HK-2 (cell line): Measurements from ENCODE around the gene TRIO.
"Not testable (repeated sequence)": the region's sequence is repeated elsewhere in the genome, so short reads cannot be mapped to it uniquely, and the experiment has no call there.

Experiments used
- DNase-seq: peaks from one replicate; pipeline ENCODE4 v3.0.0-alpha.2; 2018; ENCODE audit not compliant: unreplicated experiment

TRIO gene

DNA sequence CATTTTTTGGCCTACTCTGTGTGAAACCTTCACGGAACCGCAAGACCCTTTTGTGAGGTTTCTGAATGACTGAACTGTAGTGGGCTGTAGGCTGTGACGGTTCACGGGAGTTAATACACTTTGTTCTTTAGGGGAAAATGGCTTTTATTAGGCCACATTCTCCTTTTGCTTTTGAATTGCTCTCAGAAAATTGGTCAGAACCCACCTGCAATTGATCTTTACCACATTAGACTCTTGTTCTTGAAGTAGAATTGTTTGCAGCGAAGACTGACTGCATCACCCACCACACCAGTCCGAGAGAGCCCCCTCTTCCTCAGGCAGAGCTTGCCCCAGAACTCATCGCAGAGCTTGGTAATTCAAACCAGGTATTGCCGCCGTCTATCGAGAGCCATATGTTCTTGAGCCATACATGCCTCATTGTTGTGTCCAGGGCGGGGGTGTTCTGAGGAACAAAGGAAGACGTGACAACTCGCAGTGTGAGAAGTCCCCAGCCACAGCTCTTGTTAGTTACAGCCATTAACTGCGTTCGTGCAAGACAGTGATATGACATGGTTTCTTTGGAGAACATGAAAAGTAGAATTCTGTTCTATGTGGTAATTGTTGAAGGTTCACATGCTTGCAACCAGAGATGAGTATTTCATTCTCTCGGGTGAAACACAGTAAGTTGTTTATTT lies 272.0 kb downstream of the TRIO start:
- no peak for DNase-seq

DNA sequence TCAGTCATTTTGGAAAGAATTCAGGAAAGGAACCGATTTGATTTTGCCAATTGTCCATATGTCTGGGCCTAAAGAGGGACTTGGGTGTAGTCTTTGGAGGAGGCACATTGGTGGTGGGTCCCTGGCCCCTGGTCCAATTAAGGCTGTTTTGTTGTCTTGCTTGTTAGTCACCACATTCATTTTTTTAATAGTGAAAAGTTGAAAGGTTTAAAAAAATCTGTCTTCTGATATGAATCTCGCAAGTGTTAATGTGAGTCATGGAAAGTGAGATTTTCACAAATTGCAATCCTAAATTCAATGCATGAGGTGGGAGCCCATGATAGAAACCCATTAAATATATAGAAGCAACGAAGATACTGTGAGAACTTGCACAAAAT lies 272.5 kb downstream of the TRIO start:
- DNase-seq: no peak

DNA sequence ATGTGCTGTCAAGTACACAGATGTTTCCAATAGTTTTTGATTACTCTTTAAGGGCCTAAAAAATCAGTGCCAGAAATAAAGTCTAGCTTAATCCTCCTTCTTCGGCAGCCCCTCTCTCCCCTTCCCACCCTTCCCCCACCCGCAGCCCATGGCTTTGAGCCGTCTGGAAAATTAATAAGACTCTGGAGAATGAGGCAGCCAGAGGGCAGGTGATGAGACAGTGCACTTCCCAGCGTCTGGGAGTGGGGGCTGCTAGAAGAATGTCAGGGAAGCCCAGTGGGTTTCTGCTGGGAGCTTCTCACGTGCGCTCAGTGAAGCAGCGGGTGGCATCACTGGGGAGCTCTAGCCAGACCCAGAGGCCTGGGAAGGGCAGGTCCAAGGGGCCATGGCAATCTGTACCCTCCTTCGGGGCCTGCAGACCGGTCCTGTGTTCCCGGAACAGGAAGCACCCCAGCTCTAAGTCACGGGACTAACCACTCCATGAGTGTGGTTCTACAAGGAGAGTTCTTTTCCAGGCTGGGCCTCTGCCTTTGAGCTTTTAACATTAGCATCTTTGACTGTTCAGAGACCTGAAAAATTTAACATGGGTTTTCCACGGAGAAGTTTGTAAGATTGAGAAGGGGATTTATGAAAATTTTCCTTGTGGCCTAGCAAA lies 273.6 kb downstream of the TRIO start:
- no peak for DNase-seq

DNA sequence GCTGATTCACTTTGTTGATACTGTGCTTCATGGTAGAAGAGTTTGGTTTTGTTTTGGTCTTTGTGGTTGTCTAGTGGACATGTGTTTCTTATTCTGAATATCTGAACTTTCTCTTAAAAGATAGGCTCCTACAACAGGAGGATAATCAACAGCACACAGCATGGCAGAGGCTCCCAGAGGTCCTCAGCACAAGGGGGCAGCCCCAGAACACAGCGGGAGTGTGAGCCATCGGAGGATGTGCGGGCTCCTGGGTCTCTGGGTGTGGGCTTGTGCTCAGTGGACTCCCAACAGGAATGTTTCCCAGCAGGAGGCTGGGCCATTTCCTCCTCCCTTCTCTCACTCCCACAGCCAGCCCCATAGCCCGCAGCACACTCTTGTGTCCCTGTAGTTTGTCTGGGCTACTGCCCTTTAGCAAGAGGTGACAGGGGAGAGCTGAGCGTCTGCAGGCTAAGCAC lies 274.2 kb downstream of the TRIO start:
- DNase-seq: no peak

DNA sequence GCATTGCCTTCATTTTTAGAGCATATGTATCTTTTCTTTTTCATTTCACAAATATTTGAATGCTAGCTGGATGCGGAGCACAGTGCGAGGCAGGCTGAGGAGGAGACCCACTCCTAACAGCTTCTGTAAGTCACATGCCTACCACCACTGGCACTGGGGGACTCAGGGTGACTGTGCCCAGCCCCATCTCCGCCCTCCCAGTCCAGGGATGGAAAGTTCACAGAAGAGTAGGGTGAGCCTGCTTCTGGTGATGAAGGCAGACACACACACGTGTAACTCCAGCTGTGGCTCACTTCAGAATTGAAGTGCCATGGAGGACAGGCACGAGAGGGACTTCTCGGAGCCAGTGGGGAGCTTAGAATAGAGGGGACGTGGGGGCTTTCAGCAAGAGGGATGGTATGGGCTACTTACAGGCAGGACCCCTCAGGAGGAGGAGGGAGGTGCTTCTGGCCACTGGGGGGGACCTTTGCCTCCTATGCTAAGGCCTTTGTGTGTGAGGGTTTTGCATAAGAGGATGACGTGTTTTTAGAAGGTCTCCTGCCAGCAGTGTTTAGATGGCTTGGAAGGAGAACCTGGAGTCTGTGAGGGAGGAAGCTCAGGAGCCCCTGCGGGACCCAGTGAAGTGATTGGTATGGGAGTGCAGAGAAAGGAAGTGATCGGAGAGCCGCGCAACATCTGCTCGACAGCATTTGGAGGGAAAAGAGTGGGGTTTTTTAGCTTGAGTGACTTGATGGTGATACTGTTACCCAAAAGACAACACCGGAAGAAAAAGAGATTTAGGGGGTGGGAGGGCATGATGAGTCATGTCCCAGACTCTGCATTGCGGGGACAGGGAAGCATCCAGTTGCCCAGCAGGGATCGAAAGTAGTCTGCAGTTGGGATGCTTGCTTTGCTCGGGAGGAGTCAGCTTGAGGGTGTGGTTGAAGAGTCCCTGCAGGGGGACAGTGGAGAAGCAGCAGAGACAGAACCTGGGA lies 274.9 kb downstream of the TRIO start:
- DNase-seq: no peak

DNA sequence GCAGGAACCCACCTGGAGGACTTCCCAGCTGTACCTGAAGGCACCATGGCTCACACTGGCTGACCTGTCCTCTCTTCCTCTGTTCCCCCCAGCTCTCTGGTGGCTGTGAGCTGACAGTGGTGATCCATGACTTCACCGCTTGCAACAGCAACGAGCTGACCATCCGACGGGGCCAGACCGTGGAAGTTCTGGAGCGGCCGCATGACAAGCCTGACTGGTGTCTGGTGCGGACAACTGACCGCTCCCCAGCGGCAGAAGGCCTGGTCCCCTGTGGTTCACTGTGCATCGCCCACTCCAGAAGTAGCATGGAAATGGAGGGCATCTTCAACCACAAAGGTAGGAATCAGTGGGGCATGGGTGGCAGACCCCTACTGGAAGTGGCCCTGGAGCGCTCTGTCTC lies 276.5 kb downstream of the TRIO start:
- no peak for DNase-seq

DNA sequence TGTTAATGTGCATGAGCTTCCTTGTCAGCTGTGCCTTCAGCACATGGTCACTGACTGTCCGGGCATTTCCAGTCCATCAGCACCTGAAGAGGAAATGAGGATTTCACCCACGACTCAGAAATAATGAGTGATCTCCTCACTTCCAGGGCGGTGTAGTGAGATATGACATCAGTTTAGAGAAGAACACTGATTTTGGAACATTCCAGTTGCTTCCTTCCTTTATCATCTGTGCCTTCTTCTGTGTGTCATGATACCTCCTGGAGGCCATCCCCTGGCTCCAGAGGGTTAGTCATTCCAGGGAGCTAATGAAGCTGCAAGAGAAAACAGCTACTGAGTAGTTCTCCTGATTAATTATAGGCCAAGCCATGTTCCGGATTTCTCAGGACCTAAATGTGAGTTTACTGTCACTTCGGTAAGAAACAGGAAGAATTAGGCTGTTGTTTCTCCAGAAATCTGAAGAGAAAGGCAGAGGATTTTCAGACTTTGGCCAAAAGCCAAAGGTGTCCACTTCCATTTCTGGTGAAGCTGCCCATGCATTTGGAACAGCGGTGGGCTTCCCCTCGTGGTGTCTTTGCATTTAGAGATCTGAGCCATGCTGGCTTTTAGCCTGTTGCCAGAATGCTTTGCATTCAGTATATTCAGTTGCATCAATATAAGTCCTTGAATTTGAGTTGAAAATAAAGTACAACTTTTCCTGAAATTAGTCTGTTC lies 277.1 kb downstream of the TRIO start:
- no peak for DNase-seq

DNA sequence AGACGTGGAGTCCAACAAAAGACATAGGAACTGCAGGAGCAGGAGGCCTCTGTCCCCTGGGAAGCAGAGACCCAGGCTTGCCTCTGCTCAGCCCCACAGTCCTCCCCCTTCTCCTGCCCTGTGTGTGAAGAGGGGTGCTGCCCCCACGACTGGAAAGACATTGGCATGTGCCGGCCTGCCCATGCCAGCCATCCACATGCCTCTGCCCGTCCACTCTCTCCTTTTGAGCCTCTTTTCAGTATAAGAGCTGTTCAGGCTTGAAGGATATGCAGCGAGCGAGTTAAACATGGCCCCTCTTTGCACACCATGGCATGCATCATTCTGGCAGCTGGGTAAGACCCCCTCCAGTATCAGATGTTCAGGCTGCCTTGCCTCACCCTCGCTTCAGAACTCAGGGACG lies 278.7 kb downstream of the TRIO start:
- DNase-seq: no peak

DNA sequence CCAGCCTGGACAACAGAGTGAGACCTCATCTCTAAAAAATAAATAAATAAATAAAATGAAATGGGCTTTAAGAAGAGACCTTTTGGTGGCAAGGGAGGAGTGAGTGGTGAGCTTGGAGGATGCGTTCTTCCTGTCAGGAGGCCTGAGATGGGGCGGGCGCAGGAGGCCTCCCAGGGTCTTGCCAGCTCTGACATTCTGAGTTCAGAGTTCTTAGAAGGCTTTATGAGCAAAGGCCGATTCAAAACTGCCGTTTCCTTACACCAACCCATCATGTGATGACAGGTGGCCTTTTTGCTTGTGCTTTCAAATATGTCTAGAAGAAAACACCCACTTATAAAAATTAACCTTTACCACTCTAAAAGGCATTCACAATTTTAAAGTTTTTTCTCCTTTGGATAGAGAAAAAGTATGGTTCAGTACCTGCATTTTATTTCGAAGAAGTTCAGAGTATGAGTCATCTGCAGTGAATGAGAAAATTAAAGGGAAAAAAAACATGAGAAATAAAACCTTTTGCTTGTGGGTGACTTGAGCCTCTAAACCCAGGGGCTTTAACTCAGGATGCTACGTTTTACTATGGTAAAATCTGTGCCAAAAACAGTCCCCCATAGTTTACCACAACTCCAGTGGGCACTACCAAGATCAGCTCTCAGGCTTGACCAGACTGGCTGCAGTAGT lies 281.0 kb downstream of the TRIO start:
- no peak for DNase-seq

DNA sequence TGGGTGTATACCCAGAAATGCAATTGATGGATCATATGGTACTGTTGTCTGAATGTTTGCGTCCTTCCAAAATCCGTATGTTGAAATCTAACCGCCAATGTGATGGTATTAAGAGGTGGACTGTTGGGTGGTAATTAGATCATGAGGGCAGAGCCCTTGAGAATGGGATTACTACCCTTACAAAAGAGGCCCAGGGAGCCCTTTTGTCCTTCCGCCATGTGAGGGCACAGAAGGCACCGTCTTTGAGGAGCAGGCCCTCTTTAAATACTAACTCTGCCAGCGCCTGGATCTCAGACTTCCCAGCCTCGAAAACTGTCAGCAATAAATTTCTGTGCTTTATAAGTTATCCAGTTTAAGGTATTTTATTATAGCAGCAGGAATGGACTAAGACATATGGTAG lies 282.4 kb downstream of the TRIO start:
- DNase-seq: no peak

DNA sequence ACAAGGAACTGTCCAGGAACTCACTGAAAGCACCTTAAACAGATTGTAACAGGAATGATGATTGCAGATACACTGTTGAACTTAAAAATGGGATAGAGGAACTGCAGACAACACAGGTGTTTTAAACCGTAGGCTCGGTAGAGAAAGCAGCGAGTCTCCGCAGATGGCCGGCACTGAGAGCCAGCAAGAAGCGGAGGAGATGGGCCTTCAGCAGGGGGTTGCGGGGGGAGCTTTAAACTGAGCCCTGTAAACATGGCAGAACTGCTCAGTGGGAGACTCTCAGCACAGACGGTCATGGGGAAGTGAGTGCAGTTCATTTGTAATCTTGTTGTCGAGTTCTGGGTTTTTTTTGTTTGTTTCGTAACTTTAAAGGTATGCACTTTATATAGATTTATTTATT lies 283.4 kb downstream of the TRIO start:
- DNase-seq: no peak

DNA sequence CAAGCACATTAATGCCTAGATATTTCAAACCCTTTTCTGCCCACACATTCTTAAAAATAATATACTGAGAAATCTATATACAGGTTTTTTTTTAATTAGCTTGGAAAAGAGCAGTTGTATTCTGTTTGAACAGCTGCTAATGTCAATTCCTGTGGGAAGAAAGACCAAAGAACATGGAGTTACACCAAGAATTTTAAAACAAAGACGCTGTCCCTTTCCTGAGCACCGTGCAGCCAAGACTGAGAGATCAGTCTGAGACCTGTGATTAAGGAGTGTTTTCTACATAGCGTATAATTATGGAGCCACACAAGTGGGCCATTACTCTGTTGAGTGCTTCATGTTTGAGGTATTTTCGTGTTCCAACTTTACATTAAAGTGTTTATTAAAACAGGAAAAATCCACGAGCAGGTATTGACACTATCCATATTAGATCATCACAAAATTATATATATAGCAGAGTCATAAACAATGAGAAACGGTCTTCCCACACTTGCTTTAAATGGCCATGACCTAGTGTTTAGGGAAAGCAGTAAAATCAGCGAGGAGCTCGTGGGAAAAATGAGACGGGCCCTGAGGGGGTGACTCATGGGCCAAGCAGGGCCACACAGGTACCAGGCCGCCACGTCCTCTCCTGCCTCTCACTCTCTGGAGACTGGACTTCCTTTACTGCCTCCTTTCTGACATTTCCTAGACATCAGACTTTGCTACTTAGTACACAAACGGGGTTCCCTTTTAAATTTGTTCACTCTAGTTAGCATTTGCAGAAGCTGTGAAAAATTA lies 285.4 kb downstream of the TRIO start:
- DNase-seq: no peak

DNA sequence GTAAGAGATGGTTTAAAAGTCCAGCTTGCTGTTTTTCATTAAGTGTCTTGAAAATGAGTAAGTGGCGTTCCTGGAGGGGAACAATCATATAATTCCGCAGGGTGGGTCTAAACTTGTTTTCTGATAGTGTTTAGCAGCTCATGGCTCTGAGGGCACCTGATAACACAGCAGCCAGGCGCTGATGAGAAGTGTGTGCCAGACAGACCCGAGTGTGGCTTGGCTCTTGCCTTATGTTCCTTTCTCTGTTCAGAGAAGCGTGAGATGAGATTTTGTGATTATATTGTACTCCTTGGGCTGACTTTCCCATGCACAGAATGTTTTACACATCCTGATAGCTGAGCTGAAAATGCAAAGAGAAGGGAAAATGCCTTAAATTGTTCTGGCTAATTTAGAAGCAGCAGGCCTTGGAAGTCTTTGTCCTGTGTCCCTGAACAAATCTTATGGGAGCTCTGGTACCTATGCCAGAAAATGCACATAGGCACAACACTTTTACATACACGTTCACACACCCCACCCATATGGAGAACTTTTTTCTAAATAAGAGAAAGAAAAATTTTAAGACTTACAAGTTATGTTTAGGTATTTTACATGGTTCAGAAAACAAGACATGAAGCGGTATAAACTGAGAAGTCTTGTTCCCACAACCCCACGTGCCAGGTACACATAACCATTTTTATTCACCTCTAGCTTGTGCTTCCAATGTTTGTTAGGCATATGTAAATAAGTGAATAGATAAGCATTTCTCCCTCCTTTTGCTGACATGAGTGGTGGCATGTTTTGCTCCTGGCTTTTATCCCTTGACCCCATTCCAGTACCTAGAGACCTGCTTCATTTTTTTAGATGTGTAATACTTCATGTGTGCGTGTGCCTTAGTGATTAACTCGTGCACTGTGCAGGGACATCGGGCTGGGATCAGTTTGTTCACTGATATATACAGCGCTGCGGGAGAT lies 286.2 kb downstream of the TRIO start:
- DNase-seq: no peak

DNA sequence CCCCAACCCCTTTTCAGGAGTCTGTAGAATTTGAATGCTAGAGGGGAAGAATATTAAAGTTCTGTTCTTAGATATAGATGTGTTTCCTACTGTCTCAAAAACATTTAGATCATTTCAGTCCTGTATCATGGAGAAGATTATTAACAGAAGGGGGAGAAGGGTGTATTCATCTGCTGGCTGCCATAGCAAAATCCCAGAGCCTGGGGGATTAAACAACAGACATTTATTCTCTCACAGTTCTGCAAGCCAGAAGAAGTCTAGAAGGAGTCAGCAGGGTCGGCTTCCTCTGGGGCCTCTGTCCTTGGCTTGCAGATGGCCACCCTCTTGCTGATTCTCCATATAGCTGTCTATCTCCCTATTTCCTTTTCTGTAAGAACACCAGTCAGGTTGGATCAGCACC lies 288.4 kb downstream of the TRIO start:
- DNase-seq: no peak

DNA sequence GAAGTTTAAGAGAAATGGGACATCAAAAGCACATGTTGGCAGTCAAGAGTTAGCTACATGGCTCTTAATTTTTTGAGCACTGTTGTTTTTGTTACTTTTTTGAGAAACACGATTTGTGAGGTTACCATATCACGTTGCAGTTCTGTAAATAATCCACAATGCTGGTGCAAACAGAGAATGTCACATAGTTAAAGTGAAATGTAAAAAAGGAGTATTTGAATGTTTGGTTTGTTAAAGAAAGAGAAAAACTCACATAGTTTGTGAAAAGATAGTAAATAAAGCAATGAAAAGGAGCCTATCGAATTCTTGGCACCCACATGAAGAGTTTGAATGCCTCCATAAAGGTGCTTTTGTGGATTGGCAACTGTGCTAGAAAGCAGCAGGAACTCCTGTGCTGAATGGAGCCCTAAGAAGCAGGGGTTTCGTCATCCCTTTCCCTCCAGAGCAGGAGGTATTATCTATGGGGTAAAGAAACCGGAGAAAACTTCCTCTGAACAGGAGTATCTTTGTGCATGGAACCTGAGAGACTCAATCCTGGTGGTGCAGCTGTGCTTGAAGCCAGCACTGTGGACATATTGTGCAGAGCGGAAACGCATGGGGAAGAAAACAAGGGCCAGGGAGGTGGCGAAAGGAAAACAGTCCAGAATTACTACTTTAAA lies 289.9 kb downstream of the TRIO start:
- DNase-seq: no peak

DNA sequence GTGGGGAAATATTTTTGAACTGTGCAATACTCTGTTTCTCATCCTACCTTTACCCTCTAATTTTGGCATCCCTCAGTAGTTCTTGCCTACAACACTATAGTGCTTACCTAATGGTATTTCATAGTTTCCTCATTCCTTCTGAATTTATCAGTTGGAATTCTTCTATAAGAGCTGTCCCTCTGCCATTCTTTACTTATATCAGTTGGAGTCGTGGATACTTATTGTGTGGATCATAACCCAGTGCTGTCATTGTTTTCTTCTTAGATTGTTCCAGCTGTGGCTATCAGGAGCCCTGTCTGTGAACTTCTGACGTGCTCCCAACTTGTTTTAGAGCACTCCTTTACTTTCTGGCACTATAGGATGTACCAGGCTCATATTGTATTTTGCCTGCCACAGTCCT lies 292.3 kb downstream of the TRIO start:
- no peak for DNase-seq

DNA sequence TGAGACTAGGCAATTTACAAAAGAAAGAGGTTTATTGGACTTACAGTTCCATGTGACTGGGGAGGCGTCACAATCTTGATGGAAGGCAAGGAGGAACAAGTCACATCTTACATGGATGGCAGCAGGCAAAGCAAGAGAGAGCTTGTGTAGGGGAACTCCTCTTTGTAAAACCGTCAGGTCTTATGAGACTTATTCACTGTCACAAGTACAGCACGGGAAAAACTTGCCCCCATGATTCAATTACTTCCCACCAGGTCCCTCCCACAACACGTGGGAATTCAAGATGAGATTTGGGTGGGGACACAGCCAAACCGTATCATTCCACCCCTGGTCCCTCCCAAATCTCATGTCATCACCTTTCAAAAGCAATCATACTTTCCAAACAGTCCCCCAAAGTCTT lies 293.0 kb downstream of the TRIO start:
- not testable (repeated sequence) for DNase-seq

DNA sequence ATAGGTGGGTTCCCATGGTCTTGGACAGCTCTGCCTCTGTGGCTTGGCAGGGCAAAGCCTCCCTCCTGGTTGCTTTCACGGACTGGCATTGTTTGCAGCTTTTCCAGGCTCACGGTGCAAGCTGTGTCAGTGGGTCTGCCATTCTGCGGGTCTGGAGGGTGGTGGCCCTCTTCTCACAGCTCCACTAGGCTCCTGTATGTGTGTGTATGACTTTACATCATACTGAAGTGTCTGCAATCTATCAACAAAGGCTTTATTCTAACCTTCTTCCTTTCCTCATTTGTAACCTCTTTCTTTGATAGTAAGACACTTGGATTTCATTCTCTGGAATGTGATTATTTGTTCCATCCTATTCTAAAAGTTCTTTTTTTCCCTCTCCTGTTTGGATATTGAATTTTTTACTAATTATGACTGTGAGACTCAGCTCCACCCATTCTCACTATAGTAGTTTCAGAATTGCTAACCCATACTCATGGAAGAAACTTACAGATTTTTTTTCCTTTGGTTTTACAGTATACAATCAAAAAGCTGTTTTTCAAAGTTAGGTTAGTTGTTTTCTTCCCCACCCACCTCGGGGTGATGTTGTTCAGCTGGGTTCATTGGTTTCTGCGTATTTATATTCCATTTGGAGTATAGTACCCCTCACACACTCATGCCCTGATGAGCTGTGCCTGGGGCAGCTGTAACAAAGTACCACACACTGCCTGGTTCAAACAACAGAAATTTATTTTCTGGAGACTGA lies 293.8 kb downstream of the TRIO start:
- DNase-seq: no peak
